Stimulated activated CD8-positive, alpha-beta memory T cell treated with anti-CD3 and anti-CD28 coated beads, Interleukin-12 subunit alpha, Interleukin-12 subunit beta, amount 100 ng/mL, for 24 hours (primary cell): ENCODE data around the gene CHRM3.
"Not testable (repeated sequence)": the region's sequence is repeated elsewhere in the genome, so short reads cannot be mapped to it uniquely, and the experiment has no call there.

Experiments used
- DNase-seq: peaks from one replicate; pipeline ENCODE4 v3.0.0-alpha.2; 2020; ENCODE audit errors: extremely low read depth

Gene CHRM3

DNA sequence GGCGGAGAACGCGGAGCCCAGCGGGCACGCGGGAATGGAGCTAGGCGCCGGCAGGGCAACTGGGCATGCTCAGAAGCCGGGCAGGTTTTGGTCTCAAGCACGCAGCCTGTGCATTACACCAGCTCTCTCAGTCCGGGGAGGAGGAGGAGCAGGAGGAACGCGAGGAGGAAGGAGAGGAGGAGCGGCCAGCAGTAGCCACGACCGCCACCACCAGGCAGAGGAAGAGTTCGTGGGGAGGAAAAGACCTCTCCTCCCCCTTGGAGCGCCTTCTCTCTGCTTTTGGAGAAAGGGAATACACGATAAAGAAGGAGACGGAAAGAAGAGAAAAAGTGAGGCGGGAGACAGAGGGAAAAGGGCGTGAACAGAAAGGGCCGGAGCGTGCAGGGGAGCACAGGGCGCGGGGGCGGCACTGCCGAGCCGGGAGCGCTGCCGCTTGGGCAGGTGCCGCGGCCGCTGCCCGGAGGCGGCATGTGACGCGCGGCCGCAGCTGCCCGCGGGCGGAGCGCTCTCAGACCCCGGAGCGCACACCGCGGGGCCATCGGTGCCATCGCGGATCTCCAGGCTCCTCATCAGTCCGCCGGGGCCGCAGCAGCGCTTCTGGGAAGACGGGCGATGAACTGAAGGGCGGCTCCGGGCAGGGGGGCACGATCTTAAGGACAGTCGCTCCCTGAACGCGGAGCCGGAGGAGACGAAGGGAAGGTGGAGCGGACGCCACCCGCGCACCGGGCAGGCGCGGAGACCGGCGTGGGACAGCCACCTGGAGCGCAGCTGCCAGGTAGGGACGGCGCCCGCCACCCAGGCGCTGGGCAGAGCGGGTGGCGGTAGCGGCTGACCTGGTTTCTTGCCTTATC is at the start of gene CHRM3:
CHRM3 (plus strand) TSS at position 116 of the 851 bp plus-strand sequence. CDS start 520,884 bp downstream, outside the sequence.
- no peak for DNase-seq

DNA sequence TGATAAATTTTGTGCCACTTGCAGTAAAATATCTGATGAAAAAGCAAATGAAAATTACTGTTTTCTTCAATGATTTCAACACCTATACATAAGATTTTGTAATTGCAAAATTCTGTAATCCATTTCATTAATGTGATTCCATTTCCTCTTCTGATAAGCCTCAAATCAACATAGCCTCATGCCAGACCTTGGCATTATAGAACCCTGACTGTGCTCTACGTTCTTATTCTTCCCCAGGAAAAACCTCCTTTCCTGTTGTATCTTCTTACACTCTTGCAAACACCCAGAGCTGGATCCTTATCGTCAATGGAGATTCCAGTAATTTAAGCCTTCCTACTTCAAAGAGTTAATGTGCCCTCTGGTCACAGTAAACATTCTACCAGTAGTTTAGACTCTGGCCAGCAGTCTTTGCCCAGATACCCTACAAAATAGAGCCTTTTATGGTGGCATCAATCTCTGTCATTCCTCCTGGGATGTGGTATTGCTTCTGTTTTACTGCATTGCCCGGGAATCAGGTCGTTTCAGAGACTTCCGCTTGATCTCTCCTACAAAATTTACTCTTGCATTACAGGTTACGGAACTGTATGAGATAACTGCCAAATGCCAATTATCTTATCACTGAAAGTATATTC is 48.5 kb upstream of the CHRM3 start:
- no peak for DNase-seq

DNA sequence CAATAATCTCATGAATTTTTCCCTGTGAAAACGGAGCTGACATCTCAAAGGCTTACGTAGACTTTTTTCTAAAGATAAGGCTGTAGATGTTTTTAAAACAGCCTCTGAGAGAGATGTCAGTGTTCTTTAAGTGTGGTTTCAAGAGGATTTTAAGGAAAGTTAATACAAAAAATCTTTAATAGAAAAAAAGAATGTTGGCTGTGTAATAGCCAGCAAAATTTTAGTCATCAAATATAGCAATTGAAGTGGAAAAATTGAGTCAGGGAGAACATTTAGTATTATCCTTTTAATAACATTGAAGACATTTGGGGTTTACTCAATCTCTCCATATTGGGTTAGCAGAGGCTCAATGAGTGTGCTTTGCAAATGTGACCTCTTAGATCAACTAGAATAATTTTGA is 38.6 kb upstream of the CHRM3 start:
- DNase-seq = no peak

DNA sequence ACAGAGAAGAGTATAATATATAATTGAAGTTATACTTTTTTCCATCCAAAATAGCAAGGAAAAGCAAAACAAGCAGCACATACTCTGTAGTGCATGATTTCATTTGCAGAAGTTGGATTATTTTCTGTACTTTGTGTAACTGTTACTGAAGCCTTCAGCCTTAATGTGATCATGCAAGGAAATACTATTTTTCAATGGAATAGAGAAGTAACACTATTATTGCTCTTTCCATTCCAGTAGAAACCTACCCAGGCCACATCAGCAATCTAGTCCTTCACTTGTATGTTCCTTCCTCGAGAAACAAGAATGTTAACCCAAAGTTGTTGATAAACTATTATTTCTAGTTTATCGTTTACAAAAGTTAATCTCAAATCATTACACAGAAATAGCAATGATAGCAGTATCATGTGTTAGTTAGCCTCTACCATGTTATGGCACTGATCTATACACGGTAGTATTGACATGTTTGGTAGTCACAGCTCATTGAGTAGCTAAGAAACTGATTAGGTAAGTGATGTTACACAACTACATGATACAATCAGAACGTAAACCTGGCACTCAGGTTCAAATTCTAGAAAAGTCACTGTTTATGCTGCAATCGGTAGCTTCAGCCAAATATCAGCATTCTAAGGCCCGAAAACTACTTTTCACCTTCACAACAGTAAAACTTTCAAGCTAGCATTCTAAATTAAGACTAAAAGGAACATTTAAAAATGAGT is 37.6 kb upstream of the CHRM3 start:
- DNase-seq = no peak

DNA sequence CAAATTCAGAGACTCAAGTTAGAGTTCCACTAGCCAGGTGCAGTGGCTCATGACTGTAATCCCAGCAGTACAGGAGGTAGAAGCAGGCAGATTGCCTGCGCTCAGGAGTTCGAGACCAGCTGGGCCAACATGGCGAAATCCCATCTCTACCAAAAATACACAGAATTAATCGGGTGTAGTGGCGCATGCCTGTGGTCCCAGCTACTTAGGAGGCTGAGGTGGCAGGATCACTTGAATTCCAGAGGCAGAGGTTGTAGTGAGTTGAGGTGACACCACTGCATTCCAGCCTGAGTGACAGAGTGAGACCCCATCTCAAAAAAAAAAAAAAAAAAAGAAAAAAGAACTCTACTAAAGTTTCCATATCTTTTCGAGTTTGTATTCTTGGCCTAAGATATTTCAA is 36.7 kb upstream of the CHRM3 start:
- DNase-seq = no peak

DNA sequence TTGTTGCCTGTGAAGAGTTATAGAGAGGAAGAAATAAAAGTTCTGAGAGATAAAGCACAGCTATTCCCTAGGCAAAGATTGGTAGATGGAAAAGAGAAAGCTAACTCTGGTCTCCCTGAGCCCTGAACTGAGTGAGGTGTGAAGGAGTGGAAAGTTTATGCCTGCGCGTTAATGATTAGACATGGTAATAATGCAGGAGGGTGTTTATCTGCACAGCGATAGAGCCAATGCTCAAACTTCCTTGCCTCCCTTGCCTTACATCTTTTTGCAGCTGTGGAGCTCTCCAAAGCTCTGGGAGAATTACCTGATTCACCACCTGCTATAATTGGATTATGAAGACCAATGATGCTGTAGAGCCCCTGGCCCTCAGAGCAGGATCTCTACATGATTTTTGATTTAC is 32.8 kb upstream of the CHRM3 start:
- no peak for DNase-seq

DNA sequence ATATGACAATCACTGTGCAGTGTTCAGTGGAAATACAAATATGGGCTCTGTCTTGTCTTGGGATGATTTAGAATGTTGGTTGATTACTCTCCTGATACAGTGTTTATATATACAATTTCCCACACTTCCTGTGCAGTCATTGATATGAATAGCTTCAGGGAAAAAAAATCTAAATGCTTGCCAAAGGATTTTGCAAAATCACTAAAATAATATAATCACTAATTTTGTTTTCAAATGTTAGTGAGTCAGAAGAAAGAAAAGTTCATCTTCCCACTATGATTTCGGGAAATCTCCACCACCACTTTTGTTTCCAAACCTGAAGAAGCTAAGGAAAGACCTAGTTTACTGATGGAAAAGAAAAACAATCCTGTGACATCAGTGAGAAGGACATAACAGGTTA is 32.1 kb upstream of the CHRM3 start:
- DNase-seq = no peak

DNA sequence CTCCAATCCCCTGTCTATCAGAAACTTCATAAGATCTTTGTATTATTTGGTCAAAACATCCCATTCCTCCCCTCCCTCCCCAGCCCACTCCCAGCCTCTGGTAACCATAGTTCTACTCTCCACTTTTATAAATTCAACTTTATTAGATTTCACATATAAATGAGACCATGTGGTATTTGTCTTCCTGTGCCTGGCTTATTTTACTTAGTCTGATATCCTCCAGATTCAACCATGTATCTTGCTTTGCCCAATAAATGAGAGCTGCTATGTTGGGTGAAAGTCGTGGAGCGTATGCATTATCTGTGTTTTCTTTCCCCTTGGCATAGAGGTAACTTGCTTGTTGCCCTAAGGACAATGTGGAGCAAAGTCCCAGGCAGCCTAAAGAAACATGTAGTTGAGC is 28.5 kb upstream of the CHRM3 start:
- DNase-seq = no peak

DNA sequence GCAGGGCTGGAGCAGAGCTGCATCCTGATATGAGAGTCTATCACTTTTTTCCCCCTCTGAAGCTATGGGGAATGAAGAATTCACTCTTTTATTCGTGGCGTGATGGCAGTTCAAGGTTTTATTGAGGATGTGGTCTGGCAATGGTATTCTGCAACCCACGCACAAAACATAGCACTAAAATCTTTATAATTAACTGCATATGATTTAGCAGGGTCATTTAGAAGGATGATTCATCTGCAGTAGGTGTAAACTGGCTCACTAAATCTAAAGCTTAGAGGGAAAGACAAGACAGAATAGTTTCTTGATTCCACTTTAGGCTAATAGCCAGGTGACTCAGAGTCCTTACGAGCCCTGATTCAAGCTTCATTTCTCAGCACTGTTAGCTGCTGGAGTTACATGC is 25.0 kb upstream of the CHRM3 start:
- no peak for DNase-seq

DNA sequence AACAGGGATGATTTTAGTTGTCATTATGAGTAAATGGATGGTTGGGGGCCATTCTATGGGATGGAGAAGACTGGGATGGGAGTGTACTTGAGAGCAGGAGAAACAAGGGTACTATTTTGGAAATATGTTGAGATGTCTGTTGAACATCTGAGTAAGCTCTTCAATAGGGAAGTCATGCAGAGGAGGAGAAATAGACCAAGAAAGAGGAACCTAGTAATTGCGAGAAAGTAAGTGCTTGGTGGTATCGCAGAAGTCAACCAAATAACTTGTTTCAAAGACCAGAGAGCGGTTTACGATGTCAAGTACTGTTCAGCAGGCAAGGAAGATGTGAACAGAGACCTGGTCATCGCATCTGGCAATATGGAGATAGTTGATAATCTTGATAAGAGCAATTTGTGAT is 22.4 kb upstream of the CHRM3 start:
- no peak for DNase-seq

DNA sequence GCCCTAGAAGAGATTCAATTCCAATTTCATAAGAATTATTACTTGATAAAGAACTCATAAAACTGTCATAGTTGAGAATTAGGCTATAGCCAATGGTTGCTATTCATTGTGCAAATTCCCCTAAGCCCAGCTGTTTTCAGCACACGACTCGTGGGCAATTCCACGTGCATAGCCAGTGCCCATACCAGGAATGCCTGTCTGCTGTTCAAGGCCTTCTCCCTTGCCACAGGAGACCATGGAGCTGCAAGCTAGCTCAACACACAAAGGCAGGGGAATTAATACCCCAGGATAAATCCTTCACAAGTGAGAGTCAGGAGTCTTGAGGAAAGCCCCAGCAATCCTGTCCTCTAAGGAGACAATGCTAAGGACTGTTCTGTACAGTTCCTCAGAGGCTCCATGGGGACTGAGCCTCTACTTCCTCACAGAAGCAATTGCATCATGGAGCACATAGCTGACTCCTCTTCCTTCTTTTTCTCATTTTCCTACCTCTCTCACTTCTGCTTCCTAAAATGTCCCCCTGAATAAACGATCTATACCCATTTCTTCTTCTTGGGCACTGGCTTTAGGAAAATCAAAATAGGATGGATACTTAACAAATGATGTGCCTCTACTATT is 19.1 kb upstream of the CHRM3 start:
- DNase-seq = no peak

DNA sequence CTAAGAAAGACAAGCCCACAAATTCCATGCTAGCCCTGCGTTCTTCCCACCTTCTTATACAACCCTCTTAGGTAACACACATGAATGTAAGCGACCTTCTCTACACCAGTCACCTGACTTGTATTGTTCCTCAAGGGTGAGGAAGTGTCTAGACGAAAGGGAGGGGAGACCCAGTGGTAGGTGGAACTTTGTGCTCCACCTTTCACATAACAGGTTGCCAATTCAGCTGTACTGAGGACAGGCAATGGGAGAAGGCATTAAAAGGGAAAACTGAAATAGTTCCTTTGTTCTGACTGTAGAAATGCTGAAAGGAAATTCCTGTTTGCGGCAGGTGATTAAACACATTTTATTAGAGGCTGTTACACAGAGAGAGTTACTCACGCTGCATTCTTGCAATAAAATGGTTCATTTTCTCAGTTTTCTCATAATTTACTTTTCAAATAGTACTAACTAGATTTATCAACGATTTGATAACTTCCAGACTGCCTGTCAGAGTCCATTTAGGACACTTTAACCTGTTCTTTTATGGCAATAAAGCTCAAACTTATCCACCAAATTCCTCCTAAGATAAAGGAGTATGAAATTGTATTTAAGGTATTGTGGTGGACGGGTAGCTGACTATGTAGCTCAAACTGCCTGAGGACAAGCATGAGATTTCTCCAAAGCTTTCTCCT is 17.8 kb upstream of the CHRM3 start:
- no peak for DNase-seq

DNA sequence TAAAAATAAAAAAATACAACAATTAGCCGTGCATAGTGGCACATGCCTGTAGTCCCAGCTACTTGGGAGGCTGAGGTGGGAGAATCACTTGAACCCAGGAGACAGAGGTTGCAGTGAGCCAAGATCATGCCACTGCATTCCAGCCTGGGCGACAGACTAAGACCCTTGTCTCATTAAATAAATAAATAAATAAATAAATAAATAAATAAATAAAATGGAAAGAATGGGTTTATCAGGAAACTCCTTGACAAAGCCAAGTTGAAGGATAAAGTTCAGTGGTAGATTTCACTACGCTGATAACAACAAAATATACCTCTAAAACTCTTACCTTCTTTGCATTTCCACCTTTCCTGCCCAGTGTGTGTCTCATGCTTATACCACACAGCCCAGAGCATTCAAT is 15.5 kb upstream of the CHRM3 start:
- DNase-seq = not testable (repeated sequence)

DNA sequence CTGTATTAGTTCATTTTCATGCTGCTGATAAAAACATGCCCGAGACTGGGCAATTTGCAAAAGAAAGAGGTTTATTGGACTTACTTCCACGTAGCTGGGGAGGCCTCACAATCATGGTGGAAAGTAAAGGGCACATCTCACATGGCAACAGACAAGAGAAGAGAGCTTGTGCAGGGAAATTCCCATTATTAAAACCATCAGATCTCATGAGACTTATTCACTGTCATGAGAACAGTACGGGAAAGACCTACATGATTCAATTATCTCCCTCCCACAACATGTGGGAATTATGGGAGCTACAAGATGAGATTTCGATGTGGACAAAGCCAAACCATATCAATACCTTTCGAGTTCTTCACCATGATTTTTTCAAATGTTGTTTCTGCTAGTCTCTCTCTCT is 3.7 kb upstream of the CHRM3 start:
- DNase-seq = no peak

DNA sequence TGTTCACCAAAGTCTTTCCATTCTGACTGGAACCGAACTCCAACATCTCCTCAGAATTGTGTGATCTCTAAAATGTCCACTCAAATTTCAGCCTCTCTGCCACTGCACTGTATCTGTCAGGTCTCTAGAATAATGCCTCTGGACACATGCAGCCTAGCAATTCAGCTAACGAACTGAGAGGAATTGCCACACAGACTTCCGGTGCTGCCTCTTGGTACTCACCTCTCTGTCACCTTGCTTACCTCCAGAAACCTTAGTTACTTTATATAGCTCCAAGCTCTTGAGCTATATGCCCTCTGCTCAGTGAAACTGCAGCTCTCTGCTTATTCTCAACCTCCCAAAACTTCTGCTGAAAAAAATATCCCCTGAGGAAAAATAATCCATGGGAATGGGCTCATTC is 2.7 kb upstream of the CHRM3 start:
- DNase-seq = no peak

DNA sequence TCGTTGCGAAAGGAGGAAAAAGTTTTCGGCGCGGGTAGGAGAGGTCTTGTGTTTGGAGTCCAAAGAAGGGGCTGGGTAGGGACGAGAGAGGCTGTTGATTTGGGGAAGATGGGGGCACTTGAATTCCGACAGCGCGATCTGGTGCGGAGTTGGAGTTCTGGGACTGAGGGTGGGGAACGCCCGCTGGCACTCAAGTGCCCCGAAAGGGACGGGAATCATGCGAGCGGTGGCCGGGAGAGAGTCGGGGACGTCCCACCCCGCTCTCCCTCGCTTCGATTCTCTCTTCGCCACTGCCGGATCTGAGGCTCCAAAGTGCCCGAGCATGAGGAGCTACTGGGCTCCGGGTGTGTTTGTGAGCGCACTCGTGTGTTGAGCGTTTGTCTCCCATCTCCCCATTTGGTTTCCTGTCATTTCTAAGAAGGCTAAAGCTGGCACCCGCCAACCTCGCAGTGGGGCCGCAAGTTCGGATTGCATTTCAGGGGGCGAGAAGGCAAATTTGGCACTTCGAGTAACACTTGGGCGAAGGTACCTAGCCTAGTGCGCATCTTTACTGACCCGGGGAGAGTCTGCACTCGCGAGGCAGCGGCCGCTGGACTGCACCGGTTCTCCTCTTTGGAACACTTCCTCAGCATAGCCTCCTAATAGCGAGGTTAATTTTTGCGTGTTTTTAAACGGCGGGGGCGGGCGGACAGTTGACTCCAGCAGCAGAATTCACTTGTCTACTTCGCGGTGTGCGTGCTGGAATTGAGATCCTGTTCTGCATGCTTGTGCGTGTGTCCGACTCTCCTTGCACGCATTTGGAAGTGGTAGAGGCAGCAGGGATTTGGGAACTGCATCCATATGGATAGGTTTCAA is 1.2 kb downstream of the CHRM3 start:
- DNase-seq = no peak

DNA sequence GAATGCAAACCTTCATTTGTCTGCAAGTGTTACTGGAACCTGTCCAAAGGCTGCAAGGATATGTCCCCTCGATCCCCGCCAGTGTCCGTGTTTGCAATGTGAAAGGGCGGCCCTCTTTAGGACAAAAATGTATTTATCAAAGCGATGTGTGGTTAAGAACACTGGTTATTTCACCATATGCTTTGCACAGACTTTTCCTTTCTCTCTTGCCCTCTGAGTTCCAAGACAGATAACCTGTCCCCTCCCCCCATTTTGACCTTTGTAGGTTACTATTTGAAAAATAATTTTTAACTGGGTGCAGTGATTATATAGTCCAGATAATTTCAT is 1.8 kb downstream of the CHRM3 start:
- no peak for DNase-seq

DNA sequence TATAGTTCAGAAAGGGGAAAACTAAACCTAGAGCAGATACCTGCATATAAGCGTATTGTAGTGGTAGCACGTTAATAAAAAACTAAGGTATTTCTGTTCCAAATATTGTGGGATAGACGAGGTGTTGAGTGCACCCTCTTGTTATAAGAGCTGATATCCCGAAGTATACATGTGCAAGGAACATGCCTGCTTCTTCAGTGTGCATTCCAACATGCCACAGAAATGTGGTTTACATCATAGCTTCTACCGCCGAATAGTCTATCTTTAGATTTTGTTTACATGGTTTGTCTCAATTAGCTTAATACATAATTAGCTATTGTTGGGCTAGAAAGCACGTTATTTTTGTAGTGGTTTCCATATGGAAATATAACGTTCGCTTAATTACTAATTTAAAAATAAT is 2.2 kb downstream of the CHRM3 start:
- no peak for DNase-seq

DNA sequence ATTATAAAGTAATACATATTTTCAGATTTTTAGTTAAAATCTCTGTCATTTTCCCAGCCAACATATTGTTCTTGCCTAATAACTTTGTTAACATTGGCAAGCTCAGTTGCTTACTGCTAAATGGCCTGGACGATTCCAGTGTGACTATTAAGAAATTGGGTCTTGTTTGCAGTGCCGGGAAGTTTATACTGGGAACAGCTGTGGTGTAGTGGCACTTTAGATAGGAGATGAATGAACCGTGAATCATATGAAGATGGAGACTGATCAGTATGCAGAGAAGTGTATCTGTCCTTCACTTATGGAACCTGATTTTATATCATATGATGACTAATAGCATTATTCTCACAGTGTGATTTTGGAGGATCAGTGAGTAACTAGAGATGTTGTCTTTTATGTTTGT is 3.3 kb downstream of the CHRM3 start:
- DNase-seq = no peak

DNA sequence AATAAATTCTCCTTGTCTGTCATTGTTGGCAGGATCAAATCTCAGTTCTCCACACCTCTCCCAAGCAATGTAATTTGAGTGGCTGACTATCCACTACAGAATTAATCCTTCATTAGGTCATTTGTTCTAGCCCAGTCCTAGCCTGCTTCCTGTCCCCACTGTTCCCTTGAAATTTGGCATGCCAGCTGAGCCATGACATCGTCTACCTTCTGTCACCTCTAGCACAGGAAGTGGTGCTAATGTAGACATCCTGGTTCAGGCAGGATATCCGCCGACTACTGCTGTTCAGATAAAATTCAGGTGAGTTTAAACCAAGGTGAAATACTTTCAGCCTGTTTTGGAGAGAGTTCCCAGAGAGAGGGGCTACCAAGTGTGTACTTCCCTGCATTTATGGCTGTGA is 5.9 kb downstream of the CHRM3 start:
- DNase-seq = no peak

DNA sequence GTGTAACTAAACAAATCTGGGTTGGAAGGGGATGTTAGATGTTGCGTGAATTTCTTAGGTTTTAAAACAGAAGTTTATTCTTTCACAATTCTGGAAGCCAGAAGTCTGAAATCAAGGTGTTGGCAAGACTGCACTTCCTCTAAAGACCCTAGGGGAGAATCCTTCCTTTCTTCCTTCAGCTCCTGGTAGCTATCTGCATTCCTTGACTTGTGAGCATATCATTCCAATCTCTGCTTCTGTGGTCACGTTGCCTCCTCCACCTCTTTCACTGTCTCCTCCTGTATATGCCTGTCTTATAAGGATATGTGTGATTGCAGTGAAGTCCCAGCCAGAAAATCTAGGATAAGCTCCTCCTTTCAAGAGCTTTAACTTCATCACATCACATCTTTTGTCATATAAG is 7.7 kb downstream of the CHRM3 start:
- DNase-seq = no peak
